Thymus (tissue), 11 donors: Measurements from ENCODE around the gene DNAJB4. TPM values are rescaled to one million over a fixed set of nuclear protein-coding genes. Genes with fewer than 3 reads are reported as not detected.

Experiments
- DNase-seq, 9 donors: peaks; one replicate each; pipeline ENCODE4 v3.0.0-alpha.2; 2013; ENCODE audit warnings: low spot score in 9 of 9, low read depth in 6 of 9, missing footprints in 1 of 9
- H3K27ac ChIP-seq, 2 donors: one replicate each; pipeline ENCODE4 v1.5.1; 2013; ENCODE audit warnings: control low read depth in 1 of 2, low read depth in 1 of 2, low read length in 1 of 2, mild to moderate bottlenecking in 1 of 2, moderate library complexity in 1 of 2
- H3K27me3 ChIP-seq, 2 donors: one replicate each; pipeline ENCODE4 v1.5.1; 2013; ENCODE audit warnings: low read length in 1 of 2; ENCODE audit not compliant: control insufficient read depth in 2 of 2, insufficient read depth in 1 of 2
- H3K36me3 ChIP-seq, 2 donors: one replicate each; pipeline ENCODE4 v1.5.1; 2013; ENCODE audit warnings: low read length in 1 of 2, mild to moderate bottlenecking in 1 of 2, moderate library complexity in 1 of 2; ENCODE audit not compliant: control insufficient read depth in 2 of 2, insufficient read depth in 2 of 2
- H3K4me1 ChIP-seq, 2 donors: one replicate each; pipeline ENCODE4 v1.5.1; 2013; ENCODE audit warnings: low read length in 2 of 2; ENCODE audit not compliant: control insufficient read depth in 2 of 2, insufficient read depth in 2 of 2
- H3K4me3 ChIP-seq, 2 donors: one replicate each; pipeline ENCODE4 v1.5.1; 2013; ENCODE audit warnings: low read length in 2 of 2, control low read depth in 1 of 2, mild to moderate bottlenecking in 1 of 2
- H3K9me3 ChIP-seq, 2 donors: one replicate each; pipeline ENCODE4 v1.5.1; 2013; ENCODE audit warnings: low read length in 1 of 2, mild to moderate bottlenecking in 1 of 2; ENCODE audit not compliant: control insufficient read depth in 2 of 2, insufficient read depth in 1 of 2
- WGBS: extraction: QIAGEN DNeasy Blood & Tissue Kit; methylation state at CpG from one replicate; pipeline ENCODE4 v1.1.7; 2013; 5-methylcytosine and 5-hydroxymethylcytosine counted together
- polyA plus RNA-seq: library from polyadenylated mRNA; stranded (reverse); fragments of 200-250 nt; gene quantifications from one replicate; pipeline ENCODE4 v1.2.3, GENCODE V29; 2013
- total RNA-seq: library from RNA; stranded (reverse); fragments of 120-200 nt; gene quantifications from one replicate; pipeline ENCODE4 v1.2.4, GENCODE V29; 2013
- donor health status: healthy.

The DNAJB4 gene
- total and polyA plus RNA-seq, 2 donors = 16.1 to 17.8 TPM

- no peaks in the 10 kb centered on the region for H3K4me1 ChIP-seq
- no peak for DNase-seq
- H3K27ac ChIP-seq = no peak overlapping the region
- H3K4me3 ChIP-seq = no peak overlapping the region
- H3K9me3 ChIP-seq = no peaks in the 10 kb centered on the region
- no peaks in the 10 kb centered on the region for H3K36me3 ChIP-seq
- peaks cover 0 to 3% of the 10 kb centered on the region in 2 donors for H3K27me3 ChIP-seq
- WGBS = over 99% methylated on average over 2 of the region's 2 CpGs
Measured at GRCh38 chr1:78038071-78038470, 33.3 kb downstream of the DNAJB4 start.

- Histone ChIP-seq H3K27me3 (peaks cover under 1 to 8% of the 10 kb centered on the region in 2 donors), H3K27ac (no peak overlapping the region)
Measured at GRCh38 chr1:78038491-78038939, 33.8 kb downstream of the DNAJB4 start.

DNA sequence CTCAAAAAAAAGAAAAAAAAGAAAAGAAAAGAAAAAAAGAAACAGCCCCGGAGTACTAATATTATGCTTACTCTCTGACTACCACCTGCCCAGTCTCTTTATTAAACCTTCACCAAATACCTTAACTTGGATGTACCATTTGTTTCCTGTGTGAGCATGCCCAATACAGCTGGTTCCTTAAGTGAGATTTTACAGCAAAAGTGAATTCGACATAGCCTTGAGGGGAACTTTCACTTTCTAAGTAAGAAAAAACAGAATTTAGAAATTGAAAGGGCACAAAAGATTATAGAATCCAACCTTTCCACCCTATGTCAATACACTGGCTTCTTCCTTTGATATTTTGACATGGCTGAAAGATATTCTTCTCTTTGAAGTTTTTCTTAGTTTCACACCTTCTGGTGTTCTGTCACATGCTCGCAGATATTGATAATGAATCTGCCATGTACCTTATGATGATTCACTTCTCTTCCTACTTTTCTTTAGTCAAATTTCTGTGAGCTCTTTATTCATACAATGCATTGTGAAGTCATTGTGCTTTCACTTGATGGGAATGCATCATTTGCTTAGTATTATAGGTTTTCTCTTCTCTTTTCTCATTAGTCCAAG lies 35.8 kb downstream of the DNAJB4 start:
- H3K36me3 ChIP-seq = no peaks in the 10 kb centered on the region
- 67% methylated on average over 3 of the region's 3 CpGs for WGBS

More at GRCh38 chr1:78038491-78038939, 33.8 kb downstream of the DNAJB4 start:
- H3K9me3 ChIP-seq = no peaks in the 10 kb centered on the region
- no peaks in the 10 kb centered on the region for H3K36me3 ChIP-seq
- H3K4me3 ChIP-seq = no peak overlapping the region
- DNase-seq = no peak
- no peaks in the 10 kb centered on the region for H3K4me1 ChIP-seq

GRCh38 chr1:78043436-78043835 lies 38.7 kb downstream of the DNAJB4 start:
- no peaks in the 10 kb centered on the region for H3K36me3 ChIP-seq
- no peaks in the 10 kb centered on the region for H3K9me3 ChIP-seq
- DNase-seq = no peak
- H3K27me3 ChIP-seq = peaks cover 40 to 51% of the 10 kb centered on the region in 2 donors
- H3K4me3 ChIP-seq = no peak overlapping the region
- peaks cover 10 to 11% of the 10 kb centered on the region in 2 donors for H3K4me1 ChIP-seq
- H3K27ac ChIP-seq = no peak overlapping the region
- WGBS = 90% methylated on average over 3 of the region's 3 CpGs

More for the DNA sequence above, 35.8 kb downstream of the DNAJB4 start:
- Histone ChIP-seq H3K27ac (no peak overlapping the region), H3K4me3 (no peak overlapping the region), H3K27me3 (peaks cover 18 to 28% of the 10 kb centered on the region in 2 donors), H3K4me1 (peaks cover 0 to 4% of the 10 kb centered on the region in 2 donors), H3K9me3 (no peaks in the 10 kb centered on the region)
- no peak for DNase-seq

- no peak for DNase-seq
- H3K9me3 ChIP-seq = no peaks in the 10 kb centered on the region
- peaks cover 10 to 11% of the 10 kb centered on the region in 2 donors for H3K4me1 ChIP-seq
- 75% methylated on average over 14 of the region's 14 CpGs for WGBS
- no peak overlapping the region for H3K27ac ChIP-seq
- peak overlapping the region; percentile 13 to 51 for H3K4me3 ChIP-seq
- H3K27me3 ChIP-seq = peaks cover 40 to 51% of the 10 kb centered on the region in 2 donors
- no peaks in the 10 kb centered on the region for H3K36me3 ChIP-seq
Measured at GRCh38 chr1:78044796-78045562, 40.2 kb downstream of the DNAJB4 start.

DNA sequence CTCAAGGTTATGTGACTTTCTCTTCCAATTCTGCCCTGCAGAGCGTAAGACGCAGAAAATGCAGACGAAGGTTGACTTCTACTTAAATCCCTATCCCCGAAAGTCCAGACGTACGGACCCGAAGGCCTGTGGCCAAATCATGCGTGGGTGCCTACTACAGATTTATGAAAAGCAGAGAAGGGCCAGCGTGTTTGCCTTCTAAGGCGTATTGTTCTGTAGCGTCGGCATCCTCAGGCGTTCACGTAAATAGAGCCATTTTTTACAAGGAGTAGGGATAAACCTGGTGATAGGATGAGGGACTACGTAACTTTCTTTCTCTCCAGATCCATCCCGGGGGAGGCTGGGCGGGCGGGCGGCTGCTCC lies 40.8 kb downstream of the DNAJB4 start:
- H3K27me3 ChIP-seq = peaks cover 40 to 51% of the 10 kb centered on the region in 2 donors
- H3K4me3 ChIP-seq = peak overlapping the region; percentile 13 to 51
- 28% methylated on average over 19 of the region's 19 CpGs for WGBS
- H3K36me3 ChIP-seq = no peaks in the 10 kb centered on the region
- H3K4me1 ChIP-seq = peaks cover 10 to 11% of the 10 kb centered on the region in 2 donors
- DNase-seq = peak in 1 of 9 donors; percentile 16
- no peaks in the 10 kb centered on the region for H3K9me3 ChIP-seq
- H3K27ac ChIP-seq = no peak overlapping the region

DNA sequence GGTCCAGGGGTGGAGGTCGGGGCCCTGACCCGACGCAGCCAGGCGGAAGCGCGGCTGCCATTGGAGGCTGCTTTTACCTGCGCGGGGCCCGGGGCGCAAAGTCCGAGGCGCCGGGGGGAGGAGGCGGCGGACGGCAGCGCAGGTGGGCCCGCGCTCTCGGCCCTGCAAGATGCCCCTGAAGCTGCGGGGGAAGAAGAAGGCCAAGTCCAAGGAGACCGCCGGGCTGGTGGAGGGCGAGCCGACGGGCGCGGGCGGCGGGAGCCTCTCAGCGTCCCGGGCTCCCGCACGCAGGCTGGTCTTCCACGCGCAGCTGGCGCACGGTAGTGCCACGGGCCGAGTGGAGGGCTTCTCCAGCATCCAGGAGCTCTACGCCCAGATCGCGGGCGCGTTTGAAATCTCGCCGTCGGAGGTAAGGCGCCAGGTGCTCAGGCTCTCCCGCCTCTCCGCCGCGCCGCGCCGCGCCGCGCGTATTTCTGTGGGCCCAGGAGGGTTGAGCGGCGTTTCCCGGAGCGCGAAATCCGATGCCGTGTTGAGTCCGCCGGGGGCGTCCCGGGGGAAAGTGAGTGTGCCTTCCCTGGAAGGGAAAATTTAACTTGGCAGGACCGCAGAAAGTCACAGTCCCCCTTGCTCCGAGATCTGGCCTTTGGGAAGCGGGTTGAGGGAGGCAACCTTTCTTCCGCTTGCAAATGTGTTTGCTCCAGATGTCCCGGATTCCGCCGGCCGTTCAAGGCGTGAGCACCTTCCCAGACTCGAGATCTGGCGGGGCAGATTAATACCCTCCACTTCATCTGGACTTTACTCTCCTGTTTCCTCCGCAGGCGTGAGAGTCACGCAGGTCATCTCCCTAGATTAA lies 41.4 kb downstream of the DNAJB4 start, which contains the start of gene GIPC2:
GIPC2 (plus strand) TSS at position 41 of the 853 bp plus-strand sequence; CDS start at position 170, 129 bp downstream.
- no peaks in the 10 kb centered on the region for H3K9me3 ChIP-seq
- 4% methylated on average over 85 of the region's 85 CpGs for WGBS
- peaks cover 10 to 11% of the 10 kb centered on the region in 2 donors for H3K4me1 ChIP-seq

DNA sequence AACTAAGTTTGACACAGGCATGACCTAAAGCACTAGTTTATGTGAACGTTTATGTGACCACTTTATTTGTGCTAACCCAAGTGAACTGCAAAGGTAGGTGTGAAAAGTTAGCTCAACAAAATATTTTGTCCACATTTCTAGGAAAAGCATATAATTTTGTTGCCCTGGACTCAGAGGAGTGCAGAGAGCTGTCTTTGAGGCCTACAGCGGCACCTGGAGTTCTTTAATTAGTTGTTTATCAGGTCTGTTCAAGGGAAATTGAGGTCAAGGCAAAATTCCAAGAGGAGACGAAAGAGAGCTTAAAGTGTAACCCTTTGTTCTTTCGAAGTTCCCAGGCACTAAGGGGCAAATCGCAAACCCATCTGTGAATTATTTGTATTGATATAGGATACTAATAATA lies 42.4 kb downstream of the DNAJB4 start:
- DNase-seq = no peak
- no peak overlapping the region for H3K27ac ChIP-seq
- no peak overlapping the region for H3K4me3 ChIP-seq
- peaks cover 10 to 11% of the 10 kb centered on the region in 2 donors for H3K4me1 ChIP-seq
- H3K36me3 ChIP-seq = no peaks in the 10 kb centered on the region
- peaks cover 40 to 51% of the 10 kb centered on the region in 2 donors for H3K27me3 ChIP-seq
- WGBS = 92% methylated on average over 5 of the region's 5 CpGs
- H3K9me3 ChIP-seq = no peaks in the 10 kb centered on the region

More for the DNA sequence above, 41.4 kb downstream of the DNAJB4 start, which contains the start of gene GIPC2:
- Histone ChIP-seq H3K36me3 (no peaks in the 10 kb centered on the region), H3K4me3 (peak within 1 kb of the TSS; percentile 17 to 51), H3K27me3 (peaks cover 40 to 51% of the 10 kb centered on the region in 2 donors), H3K27ac (no peak within 1 kb of the TSS)
- DNase-seq = peak in 4 of 9 donors; percentile 12 to 46 (median 20)
